Measurements from ENCODE around the gene SCIN. TPM values are rescaled to one million over a fixed set of nuclear protein-coding genes. Genes with fewer than 3 reads are reported as not detected.

SCIN gene
- polyA plus RNA-seq, 1 donor (not counting 4 experiments of a cell fraction or from before 2014, with no cell fraction given), result not detected

- no peak overlapping the region for H3K4me2 ChIP-seq (ENCODE audit: control insufficient read depth, extremely low read depth, insufficient read depth, low read depth, low read length)
- no peaks in the 10 kb centered on the region for H3K79me2 ChIP-seq (ENCODE audit: control insufficient read depth, insufficient read depth, low read length)
- H3K4me3 ChIP-seq (ENCODE audit: control insufficient read depth in 2 of 3, extremely low read depth in 1 of 3, insufficient read depth in 2 of 3, low read depth in 1 of 3, low read length in 3 of 3), result no peak overlapping the region
- no peaks in the 10 kb centered on the region for H3K27me3 ChIP-seq (ENCODE audit: control insufficient read depth, extremely low read depth, insufficient read depth, low read length)
- FAIRE-seq (no peak), DNase-seq (ENCODE audit: low read depth, low spot score) (no peak)
- no peaks in the 10 kb centered on the region for H3K9me3 ChIP-seq (ENCODE audit: control insufficient read depth, low read depth, low read length)
- no peaks in the 10 kb centered on the region for H3K36me3 ChIP-seq (ENCODE audit: control insufficient read depth in 2 of 2, extremely low read depth in 1 of 2, insufficient read depth in 2 of 2, low read length in 2 of 2)
- H3K27ac ChIP-seq (ENCODE audit: control insufficient read depth, insufficient read depth, low read length), result no peak overlapping the region
- no peaks in the 10 kb centered on the region for H3K4me1 ChIP-seq (ENCODE audit: control insufficient read depth, extremely low read depth, insufficient read depth, low read length)
- H3K9me1 ChIP-seq (ENCODE audit: control insufficient read depth, extremely low read depth, insufficient read depth, low read length), result no peaks in the 10 kb centered on the region
- dilution Hi-C loops (cut with MboI; ENCODE audit: extremely low pct_ligation_motif_present, low sequenced_read_pairs), result no loop called here
- TF ChIP-seq EZH2 (IDR thresholded peaks at IDR 0.05; ENCODE audit: low read length) (no peak), CTCF (optimal IDR thresholded peaks at IDR 0.05 in 1 of 3, IDR thresholded peaks at IDR 0.05 in 1 of 3, conservative IDR thresholded peaks at IDR 0.05 in 1 of 3; ENCODE audit: extremely low read depth in 1 of 3, insufficient read depth in 2 of 3, low read length in 3 of 3) (no peak)
- no peak overlapping the region for H3K9ac ChIP-seq (ENCODE audit: control insufficient read depth, extremely low read depth, insufficient read depth, low read length)
- H2AFZ ChIP-seq (ENCODE audit: control insufficient read depth, low read length), result no peak overlapping the region
- no peaks in the 10 kb centered on the region for H4K20me1 ChIP-seq (ENCODE audit: control insufficient read depth, extremely low read depth, insufficient read depth, low read length)
Observed at GRCh38 chr7:12641196-12641595, 70.7 kb downstream of the SCIN start.

GRCh38 chr7:12642508-12642907 lies 72.0 kb downstream of the SCIN start:
- H3K27me3 ChIP-seq (ENCODE audit: control insufficient read depth, extremely low read depth, insufficient read depth, low read length), result no peaks in the 10 kb centered on the region
- H3K4me3 ChIP-seq (ENCODE audit: control insufficient read depth in 2 of 3, extremely low read depth in 1 of 3, insufficient read depth in 2 of 3, low read depth in 1 of 3, low read length in 3 of 3), result no peak overlapping the region
- dilution Hi-C loops (cut with MboI; ENCODE audit: extremely low pct_ligation_motif_present, low sequenced_read_pairs), result no loop called here
- no peak overlapping the region for H2AFZ ChIP-seq (ENCODE audit: control insufficient read depth, low read length)
- H4K20me1 ChIP-seq (ENCODE audit: control insufficient read depth, extremely low read depth, insufficient read depth, low read length), result no peaks in the 10 kb centered on the region
- H3K4me1 ChIP-seq (ENCODE audit: control insufficient read depth, extremely low read depth, insufficient read depth, low read length), result peaks cover 5% of the 10 kb centered on the region
- H3K36me3 ChIP-seq (ENCODE audit: control insufficient read depth in 2 of 2, extremely low read depth in 1 of 2, insufficient read depth in 2 of 2, low read length in 2 of 2), result no peaks in the 10 kb centered on the region
- FAIRE-seq (no peak), DNase-seq (ENCODE audit: low read depth, low spot score) (no peak)
- no peak overlapping the region for H3K9ac ChIP-seq (ENCODE audit: control insufficient read depth, extremely low read depth, insufficient read depth, low read length)
- TF ChIP-seq EZH2 (IDR thresholded peaks at IDR 0.05; ENCODE audit: low read length), result no peak
- no peak for TF ChIP-seq CTCF (optimal IDR thresholded peaks at IDR 0.05 in 1 of 3, IDR thresholded peaks at IDR 0.05 in 1 of 3, conservative IDR thresholded peaks at IDR 0.05 in 1 of 3; ENCODE audit: extremely low read depth in 1 of 3, insufficient read depth in 2 of 3, low read length in 3 of 3)
- no peaks in the 10 kb centered on the region for H3K9me3 ChIP-seq (ENCODE audit: control insufficient read depth, low read depth, low read length)
- no peak overlapping the region for H3K27ac ChIP-seq (ENCODE audit: control insufficient read depth, insufficient read depth, low read length)
- H3K9me1 ChIP-seq (ENCODE audit: control insufficient read depth, extremely low read depth, insufficient read depth, low read length), result no peaks in the 10 kb centered on the region
- no peak overlapping the region for H3K4me2 ChIP-seq (ENCODE audit: control insufficient read depth, extremely low read depth, insufficient read depth, low read depth, low read length)
- H3K79me2 ChIP-seq (ENCODE audit: control insufficient read depth, insufficient read depth, low read length), result no peaks in the 10 kb centered on the region
